WTC11 (cell line): ENCODE results near the gene PWP2. TPM values are rescaled to one million over a fixed set of nuclear protein-coding genes. Genes with fewer than 3 reads are reported as not detected.

Experiments used
- ATAC-seq: fragments of 200-7000 bp; cut with Tn5 transposase; 2 replicates; pipeline ENCODE4 v1.10.0; 2021; ENCODE audit warnings: mild to moderate bottlenecking, moderate library complexity
- CTCF ChIA-PET: fragments of 300-600 bp; sonication (Branson Sonifier 250); formaldehyde crosslinking; loops from one replicate; lab custom pipeline; 2021; ENCODE audit warnings: antibody characterized with exemption; lab: Charles Lee
- POLR2A ChIA-PET: fragments of 350-600 bp; sonication (Branson Sonifier 250); formaldehyde crosslinking; loops from one replicate; lab custom pipeline; 2021; ENCODE audit warnings: antibody characterized with exemption; lab: Charles Lee
- DNase-seq: peaks from one replicate; pipeline ENCODE4 v3.0.0; 2021; ENCODE audit warnings: low spot score
- H3K27ac Mint-ChIP-seq: 2 replicates; pipeline ENCODE4 v1.8.0; 2021; ENCODE audit warnings: mixed read lengths
- H3K27me3 Mint-ChIP-seq: 2 replicates; pipeline ENCODE4 v1.8.0; 2021; ENCODE audit warnings: low read depth, mild to moderate bottlenecking, moderate library complexity, mixed read lengths
- H3K36me3 Mint-ChIP-seq: 2 replicates; pipeline ENCODE4 v1.8.0; 2021; ENCODE audit warnings: mixed read lengths
- H3K4me1 Mint-ChIP-seq: 2 replicates; pipeline ENCODE4 v1.8.0; 2022; ENCODE audit warnings: mixed read lengths
- H3K4me3 Mint-ChIP-seq: 2 replicates; pipeline ENCODE4 v1.8.0; 2021; ENCODE audit warnings: mild to moderate bottlenecking, moderate library complexity, mixed read lengths
- H3K9me3 Mint-ChIP-seq: 2 replicates; pipeline ENCODE4 v1.8.0; 2021; ENCODE audit warnings: mixed read lengths
- CREM ChIP-seq: sonication (generic); formaldehyde crosslinking; IDR thresholded peaks from 2 replicates; pipeline ENCODE4 v1.8.1; 2022; ENCODE audit warnings: mild to moderate bottlenecking, missing genetic modification reagents, moderate library complexity
- EMX1 ChIP-seq: fragments of 250-450 bp; sonication (Bioruptor Pico); IDR thresholded peaks from 2 replicates; pipeline ENCODE4 v1.8.0; 2021; ENCODE audit warnings: mild to moderate bottlenecking
- FOXJ3 ChIP-seq: sonication (generic); formaldehyde crosslinking; IDR thresholded peaks from 2 replicates; pipeline ENCODE4 v1.9.0; 2021; ENCODE audit warnings: missing genetic modification reagents, mild to moderate bottlenecking, borderline replicate concordance
- FOXK1 ChIP-seq: sonication (generic); formaldehyde crosslinking; IDR thresholded peaks from 2 replicates; pipeline ENCODE4 v1.8.0; 2022; ENCODE audit warnings: mild to moderate bottlenecking, moderate library complexity, missing genetic modification reagents
- FOXP1 ChIP-seq: sonication (generic); formaldehyde crosslinking; IDR thresholded peaks from 2 replicates; pipeline ENCODE4 v1.8.0; 2022; ENCODE audit warnings: missing genetic modification reagents, mild to moderate bottlenecking, moderate library complexity, borderline replicate concordance
- HMGA2 ChIP-seq: fragments of 250-450 bp; sonication (Bioruptor Pico); IDR thresholded peaks from 2 replicates; pipeline ENCODE4 v1.4.0; 2021; ENCODE audit warnings: mild to moderate bottlenecking, moderate library complexity
- NFATC4 ChIP-seq: fragments of 250-450 bp; sonication (Bioruptor Pico); IDR thresholded peaks from 2 replicates; pipeline ENCODE4 v1.9.0; 2021; ENCODE audit warnings: mild to moderate bottlenecking
- NR1H2 ChIP-seq: sonication (generic); formaldehyde crosslinking; IDR thresholded peaks from 2 replicates; pipeline ENCODE4 v1.9.0; 2021; ENCODE audit warnings: mild to moderate bottlenecking, moderate library complexity, missing genetic modification reagents
- NR3C1 ChIP-seq: sonication (generic); formaldehyde crosslinking; conservative IDR thresholded peaks from 2 replicates; pipeline ENCODE4 v1.8.1; 2023; ENCODE audit warnings: low read depth, mild to moderate bottlenecking, missing genetic modification reagents
- RELA ChIP-seq: sonication (generic); formaldehyde crosslinking; IDR thresholded peaks from 2 replicates; pipeline ENCODE4 v1.8.1; 2022; ENCODE audit warnings: missing genetic modification reagents, mild to moderate bottlenecking, borderline replicate concordance
- ZNF138 ChIP-seq: sonication (generic); formaldehyde crosslinking; conservative IDR thresholded peaks from 2 replicates; pipeline ENCODE4 v1.8.1; 2022; ENCODE audit warnings: mild to moderate bottlenecking, moderate library complexity, missing genetic modification reagents
- ZNF219 ChIP-seq: sonication (generic); formaldehyde crosslinking; IDR thresholded peaks from 2 replicates; pipeline ENCODE4 v1.8.0; 2023; ENCODE audit warnings: missing genetic modification reagents, mild to moderate bottlenecking, borderline replicate concordance
- ZNF263 ChIP-seq: sonication (generic); formaldehyde crosslinking; IDR thresholded peaks from 2 replicates; pipeline ENCODE4 v1.8.1; 2022; ENCODE audit warnings: low read depth, mild to moderate bottlenecking, moderate library complexity, missing genetic modification reagents
- ZNF317 ChIP-seq: sonication (generic); formaldehyde crosslinking; IDR thresholded peaks from 2 replicates; pipeline ENCODE4 v1.8.1; 2023; ENCODE audit warnings: low read depth, mild to moderate bottlenecking, moderate library complexity, missing genetic modification reagents, borderline replicate concordance
- total RNA-seq: library from RNA; stranded (reverse); gene quantifications from 3 replicates; pipeline ENCODE4 v1.2.3, GENCODE V29; 2021
- TF ChIP-seq, protein P1 (sequence below): fragments of 250-450 bp; sonication (Bioruptor Pico); IDR thresholded peaks from 2 replicates; pipeline ENCODE4 v1.9.0; 2021; ENCODE audit warnings: mild to moderate bottlenecking
- TF ChIP-seq, protein P2 (sequence below): sonication (generic); formaldehyde crosslinking; IDR thresholded peaks from 2 replicates; pipeline ENCODE4 v1.8.0; 2023; ENCODE audit warnings: missing genetic modification reagents, mild to moderate bottlenecking, borderline replicate concordance
- TF ChIP-seq, protein P3 (sequence below): sonication (generic); formaldehyde crosslinking; IDR thresholded peaks from 2 replicates; pipeline ENCODE4 v1.8.1; 2022; ENCODE audit warnings: low read depth, mild to moderate bottlenecking, moderate library complexity, missing genetic modification reagents, borderline replicate concordance
- TF ChIP-seq, protein P4 (sequence below): sonication (generic); formaldehyde crosslinking; conservative IDR thresholded peaks from 2 replicates; pipeline ENCODE4 v1.8.1; 2022; ENCODE audit warnings: mild to moderate bottlenecking, missing genetic modification reagents
- TF ChIP-seq, protein P5 (sequence below): fragments of 250-450 bp; sonication (Bioruptor Pico); IDR thresholded peaks from 2 replicates; pipeline ENCODE4 v1.8.0; 2021; ENCODE audit warnings: mild to moderate bottlenecking
- TF ChIP-seq, protein P6 (sequence below): fragments of 200-600 bp; IDR thresholded peaks from 2 replicates; pipeline ENCODE4 v1.8.0; 2022; ENCODE audit warnings: antibody characterized with exemption
- TF ChIP-seq, protein P7 (sequence below): sonication (generic); formaldehyde crosslinking; IDR thresholded peaks from 2 replicates; pipeline ENCODE4 v1.8.1; 2023; ENCODE audit warnings: mild to moderate bottlenecking, moderate library complexity, missing genetic modification reagents

PWP2 gene
- total RNA-seq, 1 experiment from 2014 or later: 41.6 TPM

DNA sequence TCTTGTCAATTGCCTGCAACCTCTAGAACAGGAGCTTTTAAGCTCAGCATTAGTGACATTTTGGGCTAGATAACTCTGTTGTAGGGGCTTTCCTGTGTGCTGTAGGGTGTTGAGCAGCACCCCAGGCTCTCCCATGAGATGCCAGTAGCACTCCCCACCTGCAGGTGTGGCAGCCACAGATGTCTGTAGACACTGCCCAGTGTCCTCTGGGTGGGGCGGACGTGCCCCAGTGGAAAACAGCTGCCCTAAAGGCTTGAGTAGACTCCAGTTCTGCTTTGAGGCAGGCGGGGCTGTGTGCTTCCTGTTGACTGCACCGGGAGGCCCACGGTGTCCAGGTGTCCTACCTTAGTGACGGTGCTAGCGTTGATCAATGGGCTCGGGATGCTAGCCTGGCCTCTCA lies 16.9 kb upstream of the PWP2 start:
- no peak overlapping the region for H3K27ac Mint-ChIP-seq
- H3K4me3 Mint-ChIP-seq: no peak overlapping the region
- CTCF ChIA-PET: no interaction called here

DNA sequence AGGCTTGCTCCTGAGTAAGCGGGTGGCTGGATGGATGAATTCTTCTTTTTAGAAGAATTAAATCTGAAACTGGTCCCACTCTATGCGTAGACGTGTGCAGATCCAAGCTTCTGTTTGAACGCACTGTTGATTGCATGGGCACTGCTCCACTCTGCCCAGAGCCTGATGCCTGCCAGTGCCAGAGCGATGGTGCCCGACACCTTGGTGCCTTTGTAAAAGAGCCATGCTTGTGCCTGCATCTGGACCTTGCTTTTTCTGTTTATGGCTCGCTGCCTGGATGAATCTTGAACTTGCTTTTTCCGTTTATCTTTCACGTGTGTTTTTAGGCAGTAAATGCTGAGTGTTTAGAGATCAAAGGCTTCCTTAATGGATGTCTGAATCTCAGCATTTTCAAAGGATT lies 15.0 kb upstream of the PWP2 start:
- CTCF ChIA-PET: no interaction called here
- POLR2A ChIA-PET: no interaction called here
- no peak overlapping the region for H3K27ac Mint-ChIP-seq
- H3K9me3 Mint-ChIP-seq: no peaks in the 10 kb centered on the region
- H3K4me1 Mint-ChIP-seq: no peaks in the 10 kb centered on the region
- no peak overlapping the region for H3K4me3 Mint-ChIP-seq
- no peaks in the 10 kb centered on the region for H3K27me3 Mint-ChIP-seq
- H3K36me3 Mint-ChIP-seq: peaks cover 42% of the 10 kb centered on the region
- ATAC-seq (no peak), DNase-seq (no peak)
- no peak for TF ChIP-seq CREM (CRISPR knock-in tag)
- no peak for TF ChIP-seq HMGA2
- no peak for TF ChIP-seq NFATC4 (CRISPR knock-in tag)
- TF ChIP-seq, protein P1, sequence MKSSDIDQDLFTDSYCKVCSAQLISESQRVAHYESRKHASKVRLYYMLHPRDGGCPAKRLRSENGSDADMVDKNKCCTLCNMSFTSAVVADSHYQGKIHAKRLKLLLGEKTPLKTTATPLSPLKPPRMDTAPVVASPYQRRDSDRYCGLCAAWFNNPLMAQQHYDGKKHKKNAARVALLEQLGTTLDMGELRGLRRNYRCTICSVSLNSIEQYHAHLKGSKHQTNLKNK (CRISPR knock-in tag): no peak
- TF ChIP-seq, protein P2, sequence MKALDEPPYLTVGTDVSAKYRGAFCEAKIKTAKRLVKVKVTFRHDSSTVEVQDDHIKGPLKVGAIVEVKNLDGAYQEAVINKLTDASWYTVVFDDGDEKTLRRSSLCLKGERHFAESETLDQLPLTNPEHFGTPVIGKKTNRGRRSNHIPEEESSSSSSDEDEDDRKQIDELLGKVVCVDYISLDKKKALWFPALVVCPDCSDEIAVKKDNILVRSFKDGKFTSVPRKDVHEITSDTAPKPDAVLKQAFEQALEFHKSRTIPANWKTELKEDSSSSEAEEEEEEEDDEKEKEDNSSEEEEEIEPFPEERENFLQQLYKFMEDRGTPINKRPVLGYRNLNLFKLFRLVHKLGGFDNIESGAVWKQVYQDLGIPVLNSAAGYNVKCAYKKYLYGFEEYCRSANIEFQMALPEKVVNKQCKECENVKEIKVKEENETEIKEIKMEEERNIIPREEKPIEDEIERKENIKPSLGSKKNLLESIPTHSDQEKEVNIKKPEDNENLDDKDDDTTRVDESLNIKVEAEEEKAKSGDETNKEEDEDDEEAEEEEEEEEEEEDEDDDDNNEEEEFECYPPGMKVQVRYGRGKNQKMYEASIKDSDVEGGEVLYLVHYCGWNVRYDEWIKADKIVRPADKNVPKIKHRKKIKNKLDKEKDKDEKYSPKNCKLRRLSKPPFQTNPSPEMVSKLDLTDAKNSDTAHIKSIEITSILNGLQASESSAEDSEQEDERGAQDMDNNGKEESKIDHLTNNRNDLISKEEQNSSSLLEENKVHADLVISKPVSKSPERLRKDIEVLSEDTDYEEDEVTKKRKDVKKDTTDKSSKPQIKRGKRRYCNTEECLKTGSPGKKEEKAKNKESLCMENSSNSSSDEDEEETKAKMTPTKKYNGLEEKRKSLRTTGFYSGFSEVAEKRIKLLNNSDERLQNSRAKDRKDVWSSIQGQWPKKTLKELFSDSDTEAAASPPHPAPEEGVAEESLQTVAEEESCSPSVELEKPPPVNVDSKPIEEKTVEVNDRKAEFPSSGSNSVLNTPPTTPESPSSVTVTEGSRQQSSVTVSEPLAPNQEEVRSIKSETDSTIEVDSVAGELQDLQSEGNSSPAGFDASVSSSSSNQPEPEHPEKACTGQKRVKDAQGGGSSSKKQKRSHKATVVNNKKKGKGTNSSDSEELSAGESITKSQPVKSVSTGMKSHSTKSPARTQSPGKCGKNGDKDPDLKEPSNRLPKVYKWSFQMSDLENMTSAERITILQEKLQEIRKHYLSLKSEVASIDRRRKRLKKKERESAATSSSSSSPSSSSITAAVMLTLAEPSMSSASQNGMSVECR (CRISPR knock-in tag): no peak
- no peak for TF ChIP-seq NR1H2 (CRISPR knock-in tag)
- TF ChIP-seq, protein P3, sequence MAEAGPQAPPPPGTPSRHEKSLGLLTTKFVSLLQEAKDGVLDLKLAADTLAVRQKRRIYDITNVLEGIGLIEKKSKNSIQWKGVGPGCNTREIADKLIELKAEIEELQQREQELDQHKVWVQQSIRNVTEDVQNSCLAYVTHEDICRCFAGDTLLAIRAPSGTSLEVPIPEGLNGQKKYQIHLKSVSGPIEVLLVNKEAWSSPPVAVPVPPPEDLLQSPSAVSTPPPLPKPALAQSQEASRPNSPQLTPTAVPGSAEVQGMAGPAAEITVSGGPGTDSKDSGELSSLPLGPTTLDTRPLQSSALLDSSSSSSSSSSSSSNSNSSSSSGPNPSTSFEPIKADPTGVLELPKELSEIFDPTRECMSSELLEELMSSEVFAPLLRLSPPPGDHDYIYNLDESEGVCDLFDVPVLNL (CRISPR knock-in tag): no peak
- TF ChIP-seq NR3C1 (CRISPR knock-in tag): no peak
- TF ChIP-seq ZNF219 (CRISPR knock-in tag): no peak
- no peak for TF ChIP-seq RELA
- TF ChIP-seq ZNF317: no peak
- TF ChIP-seq FOXK1 (CRISPR knock-in tag): no peak
- TF ChIP-seq FOXP1 (CRISPR knock-in tag): no peak

More for the DNA sequence above, 16.9 kb upstream of the PWP2 start:
- POLR2A ChIA-PET: no interaction called here
- TF ChIP-seq, protein P3 (CRISPR knock-in tag): no peak
- TF ChIP-seq EMX1 (no peak), FOXJ3 (CRISPR knock-in tag) (no peak), ZNF138 (CRISPR knock-in tag) (no peak), ZNF263 (no peak)
- TF ChIP-seq, protein P4, sequence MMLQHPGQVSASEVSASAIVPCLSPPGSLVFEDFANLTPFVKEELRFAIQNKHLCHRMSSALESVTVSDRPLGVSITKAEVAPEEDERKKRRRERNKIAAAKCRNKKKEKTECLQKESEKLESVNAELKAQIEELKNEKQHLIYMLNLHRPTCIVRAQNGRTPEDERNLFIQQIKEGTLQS (CRISPR knock-in tag): no peak
- TF ChIP-seq, protein P5, sequence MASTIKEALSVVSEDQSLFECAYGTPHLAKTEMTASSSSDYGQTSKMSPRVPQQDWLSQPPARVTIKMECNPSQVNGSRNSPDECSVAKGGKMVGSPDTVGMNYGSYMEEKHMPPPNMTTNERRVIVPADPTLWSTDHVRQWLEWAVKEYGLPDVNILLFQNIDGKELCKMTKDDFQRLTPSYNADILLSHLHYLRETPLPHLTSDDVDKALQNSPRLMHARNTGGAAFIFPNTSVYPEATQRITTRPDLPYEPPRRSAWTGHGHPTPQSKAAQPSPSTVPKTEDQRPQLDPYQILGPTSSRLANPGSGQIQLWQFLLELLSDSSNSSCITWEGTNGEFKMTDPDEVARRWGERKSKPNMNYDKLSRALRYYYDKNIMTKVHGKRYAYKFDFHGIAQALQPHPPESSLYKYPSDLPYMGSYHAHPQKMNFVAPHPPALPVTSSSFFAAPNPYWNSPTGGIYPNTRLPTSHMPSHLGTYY (CRISPR knock-in tag): no peak
- TF ChIP-seq, protein P6, sequence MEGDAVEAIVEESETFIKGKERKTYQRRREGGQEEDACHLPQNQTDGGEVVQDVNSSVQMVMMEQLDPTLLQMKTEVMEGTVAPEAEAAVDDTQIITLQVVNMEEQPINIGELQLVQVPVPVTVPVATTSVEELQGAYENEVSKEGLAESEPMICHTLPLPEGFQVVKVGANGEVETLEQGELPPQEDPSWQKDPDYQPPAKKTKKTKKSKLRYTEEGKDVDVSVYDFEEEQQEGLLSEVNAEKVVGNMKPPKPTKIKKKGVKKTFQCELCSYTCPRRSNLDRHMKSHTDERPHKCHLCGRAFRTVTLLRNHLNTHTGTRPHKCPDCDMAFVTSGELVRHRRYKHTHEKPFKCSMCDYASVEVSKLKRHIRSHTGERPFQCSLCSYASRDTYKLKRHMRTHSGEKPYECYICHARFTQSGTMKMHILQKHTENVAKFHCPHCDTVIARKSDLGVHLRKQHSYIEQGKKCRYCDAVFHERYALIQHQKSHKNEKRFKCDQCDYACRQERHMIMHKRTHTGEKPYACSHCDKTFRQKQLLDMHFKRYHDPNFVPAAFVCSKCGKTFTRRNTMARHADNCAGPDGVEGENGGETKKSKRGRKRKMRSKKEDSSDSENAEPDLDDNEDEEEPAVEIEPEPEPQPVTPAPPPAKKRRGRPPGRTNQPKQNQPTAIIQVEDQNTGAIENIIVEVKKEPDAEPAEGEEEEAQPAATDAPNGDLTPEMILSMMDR: no peak
- TF ChIP-seq, protein P7, sequence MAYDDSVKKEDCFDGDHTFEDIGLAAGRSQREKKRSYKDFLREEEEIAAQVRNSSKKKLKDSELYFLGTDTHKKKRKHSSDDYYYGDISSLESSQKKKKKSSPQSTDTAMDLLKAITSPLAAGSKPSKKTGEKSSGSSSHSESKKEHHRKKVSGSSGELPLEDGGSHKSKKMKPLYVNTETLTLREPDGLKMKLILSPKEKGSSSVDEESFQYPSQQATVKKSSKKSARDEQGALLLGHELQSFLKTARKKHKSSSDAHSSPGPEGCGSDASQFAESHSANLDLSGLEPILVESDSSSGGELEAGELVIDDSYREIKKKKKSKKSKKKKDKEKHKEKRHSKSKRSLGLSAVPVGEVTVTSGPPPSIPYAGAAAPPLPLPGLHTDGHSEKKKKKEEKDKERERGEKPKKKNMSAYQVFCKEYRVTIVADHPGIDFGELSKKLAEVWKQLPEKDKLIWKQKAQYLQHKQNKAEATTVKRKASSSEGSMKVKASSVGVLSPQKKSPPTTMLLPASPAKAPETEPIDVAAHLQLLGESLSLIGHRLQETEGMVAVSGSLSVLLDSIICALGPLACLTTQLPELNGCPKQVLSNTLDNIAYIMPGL (CRISPR knock-in tag): no peak
- Mint-ChIP-seq H3K36me3 (peaks cover 42% of the 10 kb centered on the region), H3K4me1 (no peaks in the 10 kb centered on the region), H3K27me3 (no peaks in the 10 kb centered on the region), H3K9me3 (no peaks in the 10 kb centered on the region)
- no peak for DNase-seq
- no peak for ATAC-seq
